Measurements from ENCODE around the gene ZNF605. TPM values are rescaled to one million over a fixed set of nuclear protein-coding genes. Genes with fewer than 3 reads are reported as not detected.

The ZNF605 gene
- total and polyA plus RNA-seq, 2 of the 8 experiments (the other 6 are each of a cell fraction or from before 2014, with no cell fraction given), result 3.6 to 20.3 TPM

GRCh38 chr12:132953163-132953425, 3.0 kb downstream of the ZNF605 start:
- peaks cover 14% of the 10 kb centered on the region for H3K79me1 ChIP-seq (ENCODE audit: low read depth, low read length)
- H3K9me3 ChIP-seq (ENCODE audit: insufficient read depth in 2 of 2, low read depth in 1 of 2, low read length in 1 of 2), result peaks cover 57 to 70% of the 10 kb centered on the region in 2 experiments
- peaks cover 0 to 10% of the 10 kb centered on the region in 2 experiments for H4K20me1 ChIP-seq (replicated peaks in 1 of 2; ENCODE audit: control insufficient read depth in 1 of 2, insufficient read depth in 2 of 2, low read length in 2 of 2)
- no peak overlapping the region for H3K4ac ChIP-seq (replicated peaks; ENCODE audit: insufficient read length, low read depth, low read length)
- H3K56ac ChIP-seq (replicated peaks; ENCODE audit: insufficient read length, low read depth, low read length), result no peak overlapping the region
- no peak for DNase-seq (ENCODE audit: low read depth in 1 of 2, low spot score in 2 of 2)
- H3K4me2 ChIP-seq (ENCODE audit: insufficient read depth in 1 of 2, low read depth in 2 of 2, low read length in 2 of 2), result no peak overlapping the region
- H3K4me3 ChIP-seq (ENCODE audit: extremely low read depth in 1 of 4, insufficient read depth in 2 of 4, low read depth in 3 of 4, low read length in 4 of 4), result no peak overlapping the region
- no peak overlapping the region for H2BK12ac ChIP-seq (ENCODE audit: low read depth, low read length)
- H3K23ac ChIP-seq (ENCODE audit: insufficient read length), result no peak overlapping the region
- H4K91ac ChIP-seq (replicated peaks; ENCODE audit: insufficient read length, low read length), result no peak overlapping the region
- ChIA-PET POLR2A (ENCODE audit: partially characterized antibody) (no interaction called here), CTCF (ENCODE audit: partially characterized antibody) (interaction anchor here (0.6 kb wide), 1 partner anchor 68 kb away, joined by 3 read pairs; no protein-coding TSS in a partner anchor)
- H4K5ac ChIP-seq (ENCODE audit: insufficient read length, low read depth, low read length), result no peak overlapping the region
- no peak overlapping the region for H3K18ac ChIP-seq (ENCODE audit: extremely low read depth, low read length)
- H2AK5ac ChIP-seq (ENCODE audit: low read depth, low read length), result no peak overlapping the region
- H2BK15ac ChIP-seq (ENCODE audit: low read length), result no peak overlapping the region
- H3K79me2 ChIP-seq (ENCODE audit: control insufficient read depth in 1 of 2, insufficient read depth in 2 of 2, low read length in 2 of 2), result peaks cover 14 to 25% of the 10 kb centered on the region in 2 experiments
- no peak for FAIRE-seq
- peaks cover 0 to 18% (median 8%) of the 10 kb centered on the region in 4 experiments; a peak in 4 of 8 replicates for H3K36me3 ChIP-seq (ENCODE audit: control insufficient read depth in 2 of 4, insufficient read depth in 4 of 4, low read length in 3 of 4)
- H2BK20ac ChIP-seq (ENCODE audit: low read length), result no peak overlapping the region
- H4K8ac ChIP-seq (ENCODE audit: extremely low read depth, insufficient read depth, low read length), result no peak overlapping the region
- H2AFZ ChIP-seq (ENCODE audit: low read length), result no peak overlapping the region
- H3K9ac ChIP-seq (replicated peaks in 1 of 4; ENCODE audit: extremely low read depth in 1 of 4, low read depth in 3 of 4, low read length in 3 of 4), result no peak overlapping the region
- H3K14ac ChIP-seq (ENCODE audit: insufficient read length), result no peak overlapping the region
- WGBS, 2 experiments (ENCODE audit: extremely low coverage in 1 of 2, insufficient coverage in 1 of 2, insufficient read length in 1 of 2, insufficient replicate concordance in 2 of 2, low coverage in 1 of 2, low lambda C conversion rate in 2 of 2, missing lambda C conversion rate in 1 of 2), result 94% methylated on average over 2 of the region's 2 CpGs; no CpG with 5 or more reads in 1 of the 2 experiments
- no peak overlapping the region for H3K27ac ChIP-seq (ENCODE audit: low read depth, low read length)
- no peak overlapping the region for H2BK120ac ChIP-seq (replicated peaks; ENCODE audit: low read depth, low read length)
- H3K27me3 ChIP-seq (replicated peaks in 1 of 4; ENCODE audit: control insufficient read depth in 3 of 4, extremely low read depth in 1 of 4, insufficient read depth in 3 of 4, low read length in 3 of 4), result no peaks in the 10 kb centered on the region
- no peak overlapping the region for H2BK5ac ChIP-seq (ENCODE audit: low read depth, low read length)
- H3K23me2 ChIP-seq (ENCODE audit: low read depth, low read length), result peaks cover 14% of the 10 kb centered on the region
- H3K4me1 ChIP-seq (replicated peaks in 1 of 4; ENCODE audit: control insufficient read depth in 3 of 4, insufficient read depth in 4 of 4, low read length in 3 of 4), result peaks cover 0 to 5% (median 2%) of the 10 kb centered on the region in 4 experiments; a peak in 3 of 7 replicates
- TF ChIP-seq JUN (IDR thresholded peaks at IDR 0.05; ENCODE audit: low read depth, low read length) (no peak), EZH2 (IDR thresholded peaks at IDR 0.05; ENCODE audit: low read depth, low read length, severe bottlenecking) (no peak), SP4 (IDR thresholded peaks at IDR 0.05; ENCODE audit: low read length) (no peak), TCF12 (IDR thresholded peaks at IDR 0.05; ENCODE audit: low read depth, low read length) (no peak), ATF3 (IDR thresholded peaks at IDR 0.05; ENCODE audit: insufficient read depth, low read depth, low read length) (no peak), YY1 (IDR thresholded peaks at IDR 0.05; ENCODE audit: low read depth, low read length) (no peak), PHF8 (conservative IDR thresholded peaks at IDR 0.05; ENCODE audit: low read depth, low read length) (no peak), BCL11A (IDR thresholded peaks at IDR 0.05; ENCODE audit: low read depth in 2 of 2, low read length in 2 of 2) (no peak), EGR1 (IDR thresholded peaks at IDR 0.05; ENCODE audit: borderline replicate concordance, low read depth, low read length) (no peak), TBP (IDR thresholded peaks at IDR 0.05; ENCODE audit: low read depth, low read length) (no peak), BRCA1 (IDR thresholded peaks at IDR 0.05; ENCODE audit: low read depth, low read length) (no peak), SIRT6 (IDR thresholded peaks at IDR 0.05; ENCODE audit: low read length) (no peak)
- TF ChIP-seq, protein P1, sequence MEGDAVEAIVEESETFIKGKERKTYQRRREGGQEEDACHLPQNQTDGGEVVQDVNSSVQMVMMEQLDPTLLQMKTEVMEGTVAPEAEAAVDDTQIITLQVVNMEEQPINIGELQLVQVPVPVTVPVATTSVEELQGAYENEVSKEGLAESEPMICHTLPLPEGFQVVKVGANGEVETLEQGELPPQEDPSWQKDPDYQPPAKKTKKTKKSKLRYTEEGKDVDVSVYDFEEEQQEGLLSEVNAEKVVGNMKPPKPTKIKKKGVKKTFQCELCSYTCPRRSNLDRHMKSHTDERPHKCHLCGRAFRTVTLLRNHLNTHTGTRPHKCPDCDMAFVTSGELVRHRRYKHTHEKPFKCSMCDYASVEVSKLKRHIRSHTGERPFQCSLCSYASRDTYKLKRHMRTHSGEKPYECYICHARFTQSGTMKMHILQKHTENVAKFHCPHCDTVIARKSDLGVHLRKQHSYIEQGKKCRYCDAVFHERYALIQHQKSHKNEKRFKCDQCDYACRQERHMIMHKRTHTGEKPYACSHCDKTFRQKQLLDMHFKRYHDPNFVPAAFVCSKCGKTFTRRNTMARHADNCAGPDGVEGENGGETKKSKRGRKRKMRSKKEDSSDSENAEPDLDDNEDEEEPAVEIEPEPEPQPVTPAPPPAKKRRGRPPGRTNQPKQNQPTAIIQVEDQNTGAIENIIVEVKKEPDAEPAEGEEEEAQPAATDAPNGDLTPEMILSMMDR (IDR thresholded peaks at IDR 0.05; ENCODE audit: control extremely low read depth in 1 of 3, insufficient read depth in 1 of 3, low read depth in 1 of 3, low read length in 3 of 3), result no peak
